ENCODE measurements around the gene THSD4. TPM values are rescaled to one million over a fixed set of nuclear protein-coding genes. Genes with fewer than 3 reads are reported as not detected.

Gene THSD4
- total and polyA plus RNA-seq, 2 experiments from 2014 or later = 5.1 to 25.5 TPM

DNA sequence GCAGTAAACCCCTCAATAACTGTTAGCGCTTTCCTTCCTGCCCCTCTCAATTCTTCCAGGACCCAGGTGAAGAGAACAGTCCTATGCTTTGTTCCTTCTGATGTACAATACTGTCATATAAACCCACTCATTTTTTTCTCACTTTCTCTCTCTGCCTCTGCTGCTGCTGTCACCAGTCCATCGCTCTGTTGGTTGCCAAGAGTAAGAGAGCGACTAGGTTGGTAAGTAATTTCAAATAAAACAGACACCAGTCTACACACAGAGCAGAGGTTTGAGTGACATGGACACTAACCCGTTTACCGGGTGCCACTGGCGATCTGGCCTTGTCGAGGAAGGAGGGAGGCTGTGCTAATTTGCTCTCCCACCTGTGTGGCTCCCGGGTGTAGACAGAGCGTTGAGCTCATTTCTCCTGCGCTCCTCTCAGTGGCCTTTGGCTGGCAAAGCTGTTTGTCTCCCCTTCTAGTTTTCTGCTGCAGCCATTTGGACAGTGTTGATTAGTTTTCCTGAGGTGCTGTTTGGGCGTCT, 215.4 kb downstream of the THSD4 start:
- Histone ChIP-seq H3K27ac (no peak overlapping the region), H3K4me1 (ENCODE audit: low read depth) (no peaks in the 10 kb centered on the region), H3K9me3 (ENCODE audit: low read depth) (no peaks in the 10 kb centered on the region), H3K4me3 (no peak overlapping the region), H3K27me3 (no peaks in the 10 kb centered on the region), H3K36me3 (no peaks in the 10 kb centered on the region)
- TF ChIP-seq, protein P1, sequence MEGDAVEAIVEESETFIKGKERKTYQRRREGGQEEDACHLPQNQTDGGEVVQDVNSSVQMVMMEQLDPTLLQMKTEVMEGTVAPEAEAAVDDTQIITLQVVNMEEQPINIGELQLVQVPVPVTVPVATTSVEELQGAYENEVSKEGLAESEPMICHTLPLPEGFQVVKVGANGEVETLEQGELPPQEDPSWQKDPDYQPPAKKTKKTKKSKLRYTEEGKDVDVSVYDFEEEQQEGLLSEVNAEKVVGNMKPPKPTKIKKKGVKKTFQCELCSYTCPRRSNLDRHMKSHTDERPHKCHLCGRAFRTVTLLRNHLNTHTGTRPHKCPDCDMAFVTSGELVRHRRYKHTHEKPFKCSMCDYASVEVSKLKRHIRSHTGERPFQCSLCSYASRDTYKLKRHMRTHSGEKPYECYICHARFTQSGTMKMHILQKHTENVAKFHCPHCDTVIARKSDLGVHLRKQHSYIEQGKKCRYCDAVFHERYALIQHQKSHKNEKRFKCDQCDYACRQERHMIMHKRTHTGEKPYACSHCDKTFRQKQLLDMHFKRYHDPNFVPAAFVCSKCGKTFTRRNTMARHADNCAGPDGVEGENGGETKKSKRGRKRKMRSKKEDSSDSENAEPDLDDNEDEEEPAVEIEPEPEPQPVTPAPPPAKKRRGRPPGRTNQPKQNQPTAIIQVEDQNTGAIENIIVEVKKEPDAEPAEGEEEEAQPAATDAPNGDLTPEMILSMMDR (IDR thresholded peaks at IDR 0.05; ENCODE audit: low read depth, low read length) = no peak
- DNase-seq (ENCODE audit: low read depth in 1 of 2, low spot score in 1 of 2) = no peak

DNA sequence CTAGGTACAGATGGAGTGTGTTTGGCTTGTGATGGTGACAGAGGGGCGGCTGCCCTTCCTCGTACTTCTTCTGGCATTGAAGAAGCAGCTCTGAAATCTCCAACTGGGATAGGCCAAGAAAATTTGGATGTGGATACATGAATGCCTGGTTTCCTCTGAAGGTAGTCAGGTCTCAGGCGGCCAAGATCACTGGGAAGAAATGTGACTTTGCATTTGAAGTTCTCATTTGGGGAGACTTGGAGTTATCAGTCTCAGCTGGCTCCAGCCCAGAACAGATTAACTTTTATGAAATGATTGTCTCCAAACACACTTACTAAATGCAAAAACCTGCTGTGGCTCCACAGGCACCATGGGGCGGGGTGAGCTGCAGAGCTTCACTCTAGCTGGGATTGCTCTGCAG, 215.9 kb downstream of the THSD4 start:
- DNase-seq (ENCODE audit: low read depth in 1 of 2, low spot score in 1 of 2) = no peak
- no peaks in the 10 kb centered on the region for H3K9me3 ChIP-seq (ENCODE audit: low read depth)
- H3K4me1 ChIP-seq (ENCODE audit: low read depth) = no peaks in the 10 kb centered on the region
- H3K4me3 ChIP-seq = no peak overlapping the region
- no peaks in the 10 kb centered on the region for H3K27me3 ChIP-seq
- no peaks in the 10 kb centered on the region for H3K36me3 ChIP-seq
- no peak overlapping the region for H3K27ac ChIP-seq
- TF ChIP-seq, protein P1 (IDR thresholded peaks at IDR 0.05; ENCODE audit: low read depth, low read length) = no peak

DNA sequence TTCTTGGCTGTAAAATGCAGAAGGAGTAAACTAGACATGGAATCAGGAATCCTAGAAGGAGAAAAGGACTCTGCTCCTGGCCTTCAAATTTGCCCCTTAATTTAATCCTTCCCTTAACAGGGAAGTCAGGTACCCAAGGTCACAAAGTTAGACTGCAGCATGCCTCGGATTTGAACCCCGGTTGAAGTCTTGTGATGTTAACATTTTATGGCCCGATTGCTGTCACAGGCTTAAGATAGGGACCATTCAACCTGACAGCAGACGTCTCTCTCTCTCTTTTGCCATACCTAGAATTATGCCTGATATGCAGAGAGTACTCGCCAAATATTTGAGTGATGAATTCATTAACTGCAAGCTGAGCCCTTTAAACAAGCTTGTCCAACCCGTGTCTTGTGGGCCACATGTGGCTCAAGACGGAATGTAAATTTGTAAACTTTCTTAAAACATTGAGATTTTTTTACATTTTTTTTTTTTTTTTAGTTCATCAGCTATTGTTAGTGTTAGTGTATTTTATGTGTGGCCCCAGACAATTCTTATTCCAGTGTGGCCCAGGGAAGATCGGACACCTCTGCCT, 217.2 kb downstream of the THSD4 start:
- H3K4me1 ChIP-seq (ENCODE audit: low read depth) = no peaks in the 10 kb centered on the region
- DNase-seq (ENCODE audit: low read depth in 1 of 2, low spot score in 1 of 2) = no peak
- no peak overlapping the region for H3K4me3 ChIP-seq
- no peak overlapping the region for H3K27ac ChIP-seq
- H3K9me3 ChIP-seq (ENCODE audit: low read depth) = no peaks in the 10 kb centered on the region
- H3K27me3 ChIP-seq = no peaks in the 10 kb centered on the region
- no peaks in the 10 kb centered on the region for H3K36me3 ChIP-seq
- TF ChIP-seq, protein P1 (IDR thresholded peaks at IDR 0.05; ENCODE audit: low read depth, low read length) = no peak

DNA sequence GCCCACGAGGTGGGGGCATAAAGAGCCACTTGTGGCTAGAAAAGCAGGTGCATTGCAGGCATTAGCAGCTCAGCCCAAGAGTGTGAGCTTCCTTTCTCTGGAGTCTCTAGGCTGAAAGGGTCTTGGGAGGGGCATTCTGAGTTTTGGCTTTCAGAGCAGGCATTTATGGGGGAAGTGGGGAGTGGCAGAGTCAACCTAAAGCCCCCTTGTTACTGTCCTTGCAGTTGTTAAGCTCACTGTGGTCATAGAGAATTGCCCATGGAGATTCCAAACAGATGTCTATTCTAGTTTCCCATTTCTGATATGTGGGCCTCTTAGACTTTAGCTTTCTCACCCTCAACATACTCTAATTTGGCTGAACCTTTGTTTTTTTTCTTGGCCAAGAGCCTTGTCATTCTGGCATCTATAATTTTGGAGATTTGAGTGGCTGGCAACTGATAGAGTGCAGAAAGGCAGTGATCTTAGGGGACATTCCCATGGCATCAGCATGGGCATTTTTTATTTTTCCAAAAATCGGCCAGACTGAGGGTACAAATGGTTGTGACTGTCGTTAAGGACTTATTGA, 217.9 kb downstream of the THSD4 start:
- H3K4me1 ChIP-seq (ENCODE audit: low read depth) = no peaks in the 10 kb centered on the region
- H3K9me3 ChIP-seq (ENCODE audit: low read depth) = no peaks in the 10 kb centered on the region
- H3K36me3 ChIP-seq = no peaks in the 10 kb centered on the region
- DNase-seq (ENCODE audit: low read depth in 1 of 2, low spot score in 1 of 2) = no peak
- TF ChIP-seq, protein P1 (IDR thresholded peaks at IDR 0.05; ENCODE audit: low read depth, low read length) = no peak
- H3K27ac ChIP-seq = no peak overlapping the region
- no peaks in the 10 kb centered on the region for H3K27me3 ChIP-seq
- H3K4me3 ChIP-seq = no peak overlapping the region

DNA sequence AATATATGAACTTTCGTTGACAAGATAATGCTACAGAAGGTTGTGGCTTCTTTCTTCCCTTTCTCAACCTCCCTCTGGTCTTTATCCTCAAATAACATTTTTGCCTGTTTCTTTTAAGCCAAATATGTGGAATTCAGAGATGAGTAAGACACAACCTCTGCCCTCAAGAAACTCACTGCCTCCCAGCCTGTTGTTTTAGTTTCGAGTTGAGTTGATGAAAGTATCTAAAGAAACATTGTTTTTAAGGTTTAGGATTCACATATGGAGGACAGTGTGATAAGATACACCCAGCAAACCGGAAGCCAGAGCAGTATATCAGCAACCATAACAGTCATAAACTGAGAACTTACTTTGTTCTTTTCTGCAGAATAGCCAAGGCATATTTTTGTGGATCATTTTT, 218.6 kb downstream of the THSD4 start:
- Histone ChIP-seq H3K27me3 (no peaks in the 10 kb centered on the region), H3K9me3 (ENCODE audit: low read depth) (no peaks in the 10 kb centered on the region), H3K4me3 (no peak overlapping the region), H3K27ac (no peak overlapping the region), H3K4me1 (ENCODE audit: low read depth) (peaks cover 6% of the 10 kb centered on the region), H3K36me3 (no peaks in the 10 kb centered on the region)
- DNase-seq (ENCODE audit: low read depth in 1 of 2, low spot score in 1 of 2) = peak in 1 of 2 donors; percentile 71
- TF ChIP-seq, protein P1 (IDR thresholded peaks at IDR 0.05; ENCODE audit: low read depth, low read length) = no peak

All from cardiac muscle cell (in vitro differentiated cells and primary cell).